Activated CD4-positive, alpha-beta T cell treated with anti-CD3 and anti-CD28 coated beads, Interleukin-2, amount 50 U/mL, for 48 hours (primary cell): ENCODE results near the gene SMIM21.

Source experiments
- DNase-seq, 2 experiments: peaks; one replicate each; pipeline ENCODE4 v3.0.0-alpha.2; 2020

Gene SMIM21

GRCh38 chr18:75421656-75422055 is 5.8 kb downstream of the SMIM21 start:
- no peak for DNase-seq

GRCh38 chr18:75418293-75419005 is 9.1 kb downstream of the SMIM21 start:
- DNase-seq, result no peak

- DNase-seq, result no peak
These were observed 16.9 kb downstream of the SMIM21 start for GRCh38 chr18:75410611-75411010.

GRCh38 chr18:75409806-75410205 is 17.7 kb downstream of the SMIM21 start:
- DNase-seq, result no peak

GRCh38 chr18:75408554-75409506 is 18.7 kb downstream of the SMIM21 start:
- DNase-seq, result peak; percentile 33 to 45

GRCh38 chr18:75407468-75408437 is 19.8 kb downstream of the SMIM21 start:
- no peak for DNase-seq

GRCh38 chr18:75406491-75407445 is 20.7 kb downstream of the SMIM21 start:
- no peak for DNase-seq

GRCh38 chr18:75405351-75405750 is 22.2 kb downstream of the SMIM21 start:
- DNase-seq, result no peak

- DNase-seq, result no peak
These were observed 27.1 kb downstream of the SMIM21 start for GRCh38 chr18:75400366-75400765.

GRCh38 chr18:75395137-75395536 is 32.4 kb downstream of the SMIM21 start:
- DNase-seq, result no peak

- no peak for DNase-seq
These were observed 33.8 kb downstream of the SMIM21 start for GRCh38 chr18:75393721-75394120.

- no peak for DNase-seq
These were observed 35.3 kb downstream of the SMIM21 start for GRCh38 chr18:75392226-75392578.

GRCh38 chr18:75391279-75392225 is 36.0 kb downstream of the SMIM21 start:
- DNase-seq, result no peak

GRCh38 chr18:75390854-75391253 is 36.6 kb downstream of the SMIM21 start:
- no peak for DNase-seq

- DNase-seq, result no peak
These were observed 43.4 kb downstream of the SMIM21 start for GRCh38 chr18:75384144-75384543.

GRCh38 chr18:75378376-75379315 is 48.9 kb downstream of the SMIM21 start:
- no peak for DNase-seq

- DNase-seq, result no peak
These were observed 49.6 kb downstream of the SMIM21 start for GRCh38 chr18:75377926-75378325.

- DNase-seq, result no peak
These were observed 50.2 kb downstream of the SMIM21 start for GRCh38 chr18:75377258-75377657.

GRCh38 chr18:75376004-75376403 is 51.5 kb downstream of the SMIM21 start:
- no peak for DNase-seq
